Neural cell (in vitro differentiated cells): ENCODE data around the gene SPRING1. TPM values are rescaled to one million over a fixed set of nuclear protein-coding genes. Genes with fewer than 3 reads are reported as not detected.

ENCODE experiments used
- H2AFZ ChIP-seq: fragments of 200-600, 300-800 bp; sonication (generic), shearing (Covaris generic); 2 replicates; pipeline ENCODE4 v1.6.0; 2014; ENCODE audit warnings: low read depth, mild to moderate bottlenecking, antibody characterized with exemption, low read length, moderate library complexity
- H3F3A ChIP-seq: fragments of 200-600 bp; shearing (Covaris generic); 2 replicates; pipeline ENCODE4 v1.6.1; 2016; ENCODE audit warnings: mild to moderate bottlenecking, moderate library complexity, mixed read lengths, antibody characterized with exemption, low read length; ENCODE audit not compliant: insufficient read depth, poor library complexity, severe bottlenecking
- H3K27ac ChIP-seq: fragments of 200-600, 300-800 bp; sonication (generic), shearing (Covaris generic); 2 replicates; pipeline ENCODE4 v1.5.1; 2014; ENCODE audit warnings: mild to moderate bottlenecking, low read length, moderate library complexity
- H3K27me3 ChIP-seq: fragments of 300-800, 200-600 bp; sonication (generic), shearing (Covaris generic); 2 replicates; pipeline ENCODE4 v1.6.0; 2014; ENCODE audit warnings: mild to moderate bottlenecking, low read depth, low read length, moderate library complexity; ENCODE audit not compliant: insufficient read depth
- H3K36me3 ChIP-seq: fragments of 300-800, 200-600 bp; sonication (generic), shearing (Covaris generic); 2 replicates; pipeline ENCODE4 v1.5.1; 2014; ENCODE audit warnings: mild to moderate bottlenecking, antibody characterized with exemption, low read length, moderate library complexity; ENCODE audit not compliant: insufficient read depth
- H3K4me2 ChIP-seq: fragments of 300-800, 200-600 bp; sonication (generic), shearing (Covaris generic); 2 replicates; pipeline ENCODE4 v1.6.0; 2014; ENCODE audit warnings: mild to moderate bottlenecking, low read length
- H3K4me3 ChIP-seq: fragments of 300-800, 200-600 bp; sonication (generic), shearing (Covaris generic); 2 replicates; pipeline ENCODE4 v1.5.1; 2014; ENCODE audit warnings: mild to moderate bottlenecking, low read length, moderate library complexity
- H3K79me2 ChIP-seq: fragments of 200-600 bp; shearing (Covaris generic); replicated peaks from 2 replicates; pipeline ENCODE4 v1.6.0; 2014; ENCODE audit warnings: mild to moderate bottlenecking, low read length, moderate library complexity; ENCODE audit not compliant: insufficient read depth
- H3K9ac ChIP-seq: fragments of 300-800, 200-600 bp; sonication (generic), shearing (Covaris generic); 2 replicates; pipeline ENCODE4 v1.6.1; 2016; ENCODE audit warnings: mild to moderate bottlenecking, low read length, mixed read lengths
- H3K9me2 ChIP-seq: fragments of 200-600 bp; shearing (Covaris generic); 2 replicates; pipeline ENCODE4 v1.6.1; 2016; ENCODE audit warnings: mild to moderate bottlenecking, low read length, mixed read lengths; ENCODE audit not compliant: insufficient read depth
- H3K9me3 ChIP-seq: fragments of 200-600, 300-800 bp; sonication (generic), shearing (Covaris generic); 2 replicates; pipeline ENCODE4 v1.6.1; 2016; ENCODE audit warnings: mild to moderate bottlenecking, mixed run types, low read length, moderate library complexity, mixed read lengths
- H4K20me1 ChIP-seq: fragments of 200-600 bp; shearing (Covaris generic); 2 replicates; pipeline ENCODE4 v1.6.1; 2016; ENCODE audit warnings: mild to moderate bottlenecking, mixed run types; ENCODE audit not compliant: insufficient read depth
- EP300 ChIP-seq: fragments of 450-650 bp; conservative IDR thresholded peaks from 2 replicates; pipeline ENCODE4 v1.6.1; 2014; ENCODE audit warnings: antibody characterized with exemption, mild to moderate bottlenecking, moderate library complexity; ENCODE audit not compliant: poor library complexity, severe bottlenecking
- EZH2 ChIP-seq: fragments of 200-600, 300-800 bp; shearing (Covaris generic), sonication (generic); IDR thresholded peaks from 2 replicates; pipeline ENCODE4 v1.6.1; 2014; ENCODE audit warnings: antibody characterized with exemption, low read length, borderline replicate concordance, mild to moderate bottlenecking; ENCODE audit not compliant: insufficient read depth, poor library complexity, severe bottlenecking
- MXI1 ChIP-seq: fragments of 450-650 bp; conservative IDR thresholded peaks from 2 replicates; pipeline ENCODE4 v1.6.1; 2014; ENCODE audit warnings: antibody characterized with exemption, mild to moderate bottlenecking; ENCODE audit not compliant: poor library complexity, severe bottlenecking
- POLR2AphosphoS5 ChIP-seq: IDR thresholded peaks from 2 replicates; pipeline ENCODE4 v1.6.1; 2012
- RAD21 ChIP-seq: fragments of 450-650 bp; conservative IDR thresholded peaks from 2 replicates; pipeline ENCODE4 v1.6.1; 2014; ENCODE audit warnings: antibody characterized with exemption, mild to moderate bottlenecking, moderate library complexity
- SMC3 ChIP-seq: fragments of 450-650 bp; conservative IDR thresholded peaks from 2 replicates; pipeline ENCODE4 v1.6.1; 2014; ENCODE audit warnings: antibody characterized with exemption, mild to moderate bottlenecking, moderate library complexity; ENCODE audit not compliant: poor library complexity
- TAF1 ChIP-seq: IDR thresholded peaks from 2 replicates; pipeline ENCODE4 v1.6.1; 2012; ENCODE audit warnings: low read depth
- polyA plus RNA-seq: library from polyadenylated mRNA; depleted of rRNA; stranded (reverse); fragments of >200 nt; gene quantifications from 2 replicates; pipeline ENCODE4 v1.2.3, GENCODE V29; 2014
- TF ChIP-seq, protein P1 (sequence below): IDR thresholded peaks from 2 replicates; pipeline ENCODE4 v1.6.1; 2012; ENCODE audit warnings: borderline replicate concordance
- TF ChIP-seq, protein P2 (sequence below): fragments of 450-650 bp; IDR thresholded peaks from 2 replicates; pipeline ENCODE4 v1.5.1; 2014; ENCODE audit warnings: antibody characterized with exemption, mild to moderate bottlenecking, moderate library complexity; ENCODE audit not compliant: poor library complexity, severe bottlenecking

Gene SPRING1
- polyA plus RNA-seq, 1 donor from 2014 or later = 48.1 TPM

DNA sequence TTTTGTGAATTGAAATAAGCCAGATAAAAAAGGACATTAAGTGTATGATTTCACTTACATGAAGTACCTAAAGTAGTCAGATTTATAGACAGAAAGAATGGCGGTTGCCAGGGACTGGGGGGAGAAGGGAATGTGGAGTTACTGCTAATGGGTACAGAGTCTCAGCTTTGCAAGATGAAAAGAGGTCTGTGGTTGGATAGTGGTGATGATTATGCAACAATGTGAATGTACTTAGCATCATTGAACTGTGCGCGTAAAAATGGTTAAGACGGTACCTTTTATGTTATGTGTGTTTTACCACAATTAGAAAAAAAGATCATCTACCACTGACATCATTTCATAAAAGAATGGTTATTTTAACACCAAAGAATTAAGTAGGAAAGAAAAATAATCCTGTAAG, 36.2 kb upstream of the SPRING1 start:
- Histone ChIP-seq H3K27me3 (no peaks in the 10 kb centered on the region), H3K4me3 (no peak overlapping the region), H3K9me3 (no peaks in the 10 kb centered on the region), H3K9ac (no peak overlapping the region), H3K79me2 (no peaks in the 10 kb centered on the region), H3K27ac (no peak overlapping the region), H3K36me3 (peaks cover 11% of the 10 kb centered on the region), H4K20me1 (no peaks in the 10 kb centered on the region), H2AFZ (no peak overlapping the region), H3F3A (no peaks in the 10 kb centered on the region), H3K4me2 (no peak overlapping the region), H3K9me2 (no peaks in the 10 kb centered on the region)
- TF ChIP-seq EP300 (no peak), RAD21 (no peak), MXI1 (no peak), TAF1 (no peak), EZH2 (no peak), SMC3 (no peak), POLR2AphosphoS5 (no peak)
- TF ChIP-seq, protein P1, sequence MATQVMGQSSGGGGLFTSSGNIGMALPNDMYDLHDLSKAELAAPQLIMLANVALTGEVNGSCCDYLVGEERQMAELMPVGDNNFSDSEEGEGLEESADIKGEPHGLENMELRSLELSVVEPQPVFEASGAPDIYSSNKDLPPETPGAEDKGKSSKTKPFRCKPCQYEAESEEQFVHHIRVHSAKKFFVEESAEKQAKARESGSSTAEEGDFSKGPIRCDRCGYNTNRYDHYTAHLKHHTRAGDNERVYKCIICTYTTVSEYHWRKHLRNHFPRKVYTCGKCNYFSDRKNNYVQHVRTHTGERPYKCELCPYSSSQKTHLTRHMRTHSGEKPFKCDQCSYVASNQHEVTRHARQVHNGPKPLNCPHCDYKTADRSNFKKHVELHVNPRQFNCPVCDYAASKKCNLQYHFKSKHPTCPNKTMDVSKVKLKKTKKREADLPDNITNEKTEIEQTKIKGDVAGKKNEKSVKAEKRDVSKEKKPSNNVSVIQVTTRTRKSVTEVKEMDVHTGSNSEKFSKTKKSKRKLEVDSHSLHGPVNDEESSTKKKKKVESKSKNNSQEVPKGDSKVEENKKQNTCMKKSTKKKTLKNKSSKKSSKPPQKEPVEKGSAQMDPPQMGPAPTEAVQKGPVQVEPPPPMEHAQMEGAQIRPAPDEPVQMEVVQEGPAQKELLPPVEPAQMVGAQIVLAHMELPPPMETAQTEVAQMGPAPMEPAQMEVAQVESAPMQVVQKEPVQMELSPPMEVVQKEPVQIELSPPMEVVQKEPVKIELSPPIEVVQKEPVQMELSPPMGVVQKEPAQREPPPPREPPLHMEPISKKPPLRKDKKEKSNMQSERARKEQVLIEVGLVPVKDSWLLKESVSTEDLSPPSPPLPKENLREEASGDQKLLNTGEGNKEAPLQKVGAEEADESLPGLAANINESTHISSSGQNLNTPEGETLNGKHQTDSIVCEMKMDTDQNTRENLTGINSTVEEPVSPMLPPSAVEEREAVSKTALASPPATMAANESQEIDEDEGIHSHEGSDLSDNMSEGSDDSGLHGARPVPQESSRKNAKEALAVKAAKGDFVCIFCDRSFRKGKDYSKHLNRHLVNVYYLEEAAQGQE = no peak
- TF ChIP-seq, protein P2, sequence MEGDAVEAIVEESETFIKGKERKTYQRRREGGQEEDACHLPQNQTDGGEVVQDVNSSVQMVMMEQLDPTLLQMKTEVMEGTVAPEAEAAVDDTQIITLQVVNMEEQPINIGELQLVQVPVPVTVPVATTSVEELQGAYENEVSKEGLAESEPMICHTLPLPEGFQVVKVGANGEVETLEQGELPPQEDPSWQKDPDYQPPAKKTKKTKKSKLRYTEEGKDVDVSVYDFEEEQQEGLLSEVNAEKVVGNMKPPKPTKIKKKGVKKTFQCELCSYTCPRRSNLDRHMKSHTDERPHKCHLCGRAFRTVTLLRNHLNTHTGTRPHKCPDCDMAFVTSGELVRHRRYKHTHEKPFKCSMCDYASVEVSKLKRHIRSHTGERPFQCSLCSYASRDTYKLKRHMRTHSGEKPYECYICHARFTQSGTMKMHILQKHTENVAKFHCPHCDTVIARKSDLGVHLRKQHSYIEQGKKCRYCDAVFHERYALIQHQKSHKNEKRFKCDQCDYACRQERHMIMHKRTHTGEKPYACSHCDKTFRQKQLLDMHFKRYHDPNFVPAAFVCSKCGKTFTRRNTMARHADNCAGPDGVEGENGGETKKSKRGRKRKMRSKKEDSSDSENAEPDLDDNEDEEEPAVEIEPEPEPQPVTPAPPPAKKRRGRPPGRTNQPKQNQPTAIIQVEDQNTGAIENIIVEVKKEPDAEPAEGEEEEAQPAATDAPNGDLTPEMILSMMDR = no peak

DNA sequence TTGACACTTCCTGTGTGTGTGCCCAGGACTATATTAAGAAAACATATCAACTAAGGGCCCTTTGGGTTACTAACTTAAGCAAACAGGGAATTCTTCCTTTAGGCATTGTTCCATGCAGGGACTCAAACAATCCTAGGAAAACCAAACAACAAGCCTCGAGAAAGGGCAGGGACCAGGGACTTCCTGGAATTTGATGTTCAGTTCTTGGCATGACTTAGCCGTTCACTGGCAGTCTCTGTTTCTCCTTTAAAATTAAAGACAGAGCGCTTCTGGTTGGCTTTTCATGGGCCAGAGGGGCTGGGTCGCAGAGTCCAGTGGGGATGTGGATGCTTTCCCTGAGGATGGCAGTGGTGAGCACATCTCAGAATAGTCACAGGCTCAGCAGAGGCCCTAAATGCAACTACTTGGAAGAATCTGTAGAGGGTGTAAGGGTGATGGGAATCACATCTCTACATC, 35.4 kb upstream of the SPRING1 start:
- H3K36me3 ChIP-seq = peaks cover 9% of the 10 kb centered on the region
- H3K79me2 ChIP-seq = no peaks in the 10 kb centered on the region
- H3K9me2 ChIP-seq = no peaks in the 10 kb centered on the region
- no peak overlapping the region for H3K4me3 ChIP-seq
- no peaks in the 10 kb centered on the region for H4K20me1 ChIP-seq
- no peak overlapping the region for H3K4me2 ChIP-seq
- no peak overlapping the region for H3K9ac ChIP-seq
- H3K27me3 ChIP-seq = no peaks in the 10 kb centered on the region
- H3K9me3 ChIP-seq = no peaks in the 10 kb centered on the region
- H3F3A ChIP-seq = no peaks in the 10 kb centered on the region
- TF ChIP-seq, protein P2 = no peak
- TF ChIP-seq TAF1 (no peak), POLR2AphosphoS5 (no peak), SMC3 (no peak), MXI1 (no peak), EP300 (no peak), EZH2 (no peak)
- TF ChIP-seq, protein P1 = no peak
- H3K27ac ChIP-seq = no peak overlapping the region
- H2AFZ ChIP-seq = no peak overlapping the region
